ENCODE measurements around the gene B3GNT7.

Gene B3GNT7

DNA sequence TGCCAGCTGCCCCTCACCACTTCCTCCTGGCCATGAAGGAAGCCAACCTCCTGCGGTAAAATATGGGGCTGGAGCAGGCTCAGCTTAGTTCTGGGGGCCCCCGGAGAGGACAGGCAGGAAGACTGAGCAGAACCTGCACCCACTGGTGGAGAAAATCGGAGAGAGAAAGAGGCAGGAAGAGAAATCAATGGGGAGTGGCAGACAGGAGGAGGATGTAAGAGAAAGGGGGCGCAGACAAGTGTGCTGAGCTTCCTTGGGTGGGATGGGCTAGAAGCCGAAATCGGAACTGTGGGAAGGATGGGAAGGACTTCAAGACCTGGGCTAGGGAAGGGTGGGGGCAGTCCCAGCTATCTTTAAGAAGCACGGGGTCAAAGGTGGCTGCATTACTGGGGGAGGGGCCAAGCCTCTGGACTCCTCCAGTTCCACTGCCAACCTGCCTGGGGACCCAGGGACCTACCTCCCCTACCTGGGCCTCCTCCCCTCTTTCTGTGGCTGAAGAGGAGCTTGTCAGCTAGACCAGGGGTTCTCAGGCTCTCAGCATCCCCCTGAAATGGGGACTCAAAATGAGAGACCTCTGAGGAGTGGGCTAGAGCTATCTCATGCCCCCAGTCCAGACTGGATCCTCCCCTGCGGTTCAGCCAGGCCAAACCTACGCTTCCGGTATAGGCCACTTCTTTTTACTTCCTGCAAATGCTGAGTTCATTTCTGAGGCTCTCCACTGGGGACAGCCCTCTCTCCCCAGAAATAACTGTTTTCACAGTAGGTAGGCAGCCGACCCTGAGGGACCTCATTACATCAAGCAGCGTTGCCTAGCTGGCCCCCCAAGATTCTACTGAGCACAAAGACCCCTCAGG is 33.6 kb upstream of the B3GNT7 start:
- H3K9me3 ChIP-seq (ENCODE audit: insufficient read depth, low read length), result no peaks in the 10 kb centered on the region
- no peaks in the 10 kb centered on the region for H3K79me2 ChIP-seq (ENCODE audit: insufficient read depth, low read length)
- peak overlapping the region; percentile 98 for H2AFZ ChIP-seq (ENCODE audit: low read depth, low read length, severe bottlenecking)
- peak overlapping the region; percentile 49 for H3K27ac ChIP-seq (ENCODE audit: low read depth, low read length)
- TF ChIP-seq, protein P1, sequence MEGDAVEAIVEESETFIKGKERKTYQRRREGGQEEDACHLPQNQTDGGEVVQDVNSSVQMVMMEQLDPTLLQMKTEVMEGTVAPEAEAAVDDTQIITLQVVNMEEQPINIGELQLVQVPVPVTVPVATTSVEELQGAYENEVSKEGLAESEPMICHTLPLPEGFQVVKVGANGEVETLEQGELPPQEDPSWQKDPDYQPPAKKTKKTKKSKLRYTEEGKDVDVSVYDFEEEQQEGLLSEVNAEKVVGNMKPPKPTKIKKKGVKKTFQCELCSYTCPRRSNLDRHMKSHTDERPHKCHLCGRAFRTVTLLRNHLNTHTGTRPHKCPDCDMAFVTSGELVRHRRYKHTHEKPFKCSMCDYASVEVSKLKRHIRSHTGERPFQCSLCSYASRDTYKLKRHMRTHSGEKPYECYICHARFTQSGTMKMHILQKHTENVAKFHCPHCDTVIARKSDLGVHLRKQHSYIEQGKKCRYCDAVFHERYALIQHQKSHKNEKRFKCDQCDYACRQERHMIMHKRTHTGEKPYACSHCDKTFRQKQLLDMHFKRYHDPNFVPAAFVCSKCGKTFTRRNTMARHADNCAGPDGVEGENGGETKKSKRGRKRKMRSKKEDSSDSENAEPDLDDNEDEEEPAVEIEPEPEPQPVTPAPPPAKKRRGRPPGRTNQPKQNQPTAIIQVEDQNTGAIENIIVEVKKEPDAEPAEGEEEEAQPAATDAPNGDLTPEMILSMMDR (IDR thresholded peaks at IDR 0.05; ENCODE audit: insufficient read depth, low read length, poor library complexity, severe bottlenecking), result peak; percentile 22
- no peak for TF ChIP-seq EZH2phosphoT487 (conservative IDR thresholded peaks at IDR 0.05; ENCODE audit: low read length)
- H3K4me3 ChIP-seq (ENCODE audit: insufficient read depth, low read length, poor library complexity, severe bottlenecking), result no peak overlapping the region
- no peaks in the 10 kb centered on the region for H4K20me1 ChIP-seq (ENCODE audit: low read depth, low read length)
- peak overlapping the region; percentile 42 for H3K4me2 ChIP-seq (ENCODE audit: low read depth, low read length, poor library complexity, severe bottlenecking)
- no peaks in the 10 kb centered on the region for H3K36me3 ChIP-seq (ENCODE audit: low read length)
- no peaks in the 10 kb centered on the region for H3F3A ChIP-seq (ENCODE audit: insufficient read depth)
- peak overlapping the region; percentile 46 for H3K9ac ChIP-seq (ENCODE audit: low read length)
- no peaks in the 10 kb centered on the region for H3K9me2 ChIP-seq (replicated peaks; ENCODE audit: insufficient read depth, low read length)
- H3K27me3 ChIP-seq (ENCODE audit: low read length), result no peaks in the 10 kb centered on the region

DNA sequence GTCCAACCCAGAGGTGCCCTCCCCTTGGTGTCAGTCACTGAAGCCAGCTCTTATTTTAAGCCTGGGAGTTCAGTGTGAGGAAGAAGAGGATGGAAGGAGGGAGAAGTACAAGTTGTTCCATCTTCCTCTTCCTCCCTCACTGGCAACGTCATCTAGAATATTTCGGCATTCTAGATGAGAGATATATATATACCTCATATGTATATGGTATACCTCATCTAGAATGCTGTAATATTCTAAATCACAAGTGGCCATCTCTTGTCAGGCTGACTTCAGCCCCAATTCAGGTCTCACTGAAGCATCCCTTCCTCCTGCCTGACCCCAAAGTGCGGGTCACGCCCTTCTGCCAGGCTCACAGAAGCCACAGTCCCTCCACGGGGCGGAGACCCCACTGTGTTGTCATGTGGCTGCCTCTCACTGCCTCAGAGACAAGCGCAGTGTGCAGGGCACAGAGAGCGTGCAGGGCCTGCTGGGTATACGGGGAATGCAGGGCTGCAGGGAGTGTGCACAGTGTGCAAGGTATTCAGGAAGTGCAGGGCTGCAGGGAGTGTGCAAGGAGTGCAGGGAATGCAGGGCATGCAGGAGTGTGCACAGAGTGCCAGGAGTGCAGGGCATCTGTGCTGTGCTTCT is 32.8 kb upstream of the B3GNT7 start:
- Histone ChIP-seq H3F3A (ENCODE audit: insufficient read depth) (no peaks in the 10 kb centered on the region), H3K9me2 (replicated peaks; ENCODE audit: insufficient read depth, low read length) (no peaks in the 10 kb centered on the region), H4K20me1 (ENCODE audit: low read depth, low read length) (no peaks in the 10 kb centered on the region), H2AFZ (ENCODE audit: low read depth, low read length, severe bottlenecking) (peak overlapping the region; percentile 98), H3K4me2 (ENCODE audit: low read depth, low read length, poor library complexity, severe bottlenecking) (peak overlapping the region; percentile 42), H3K27ac (ENCODE audit: low read depth, low read length) (peak overlapping the region; percentile 49), H3K9ac (ENCODE audit: low read length) (peak overlapping the region; percentile 46), H3K36me3 (ENCODE audit: low read length) (no peaks in the 10 kb centered on the region), H3K27me3 (ENCODE audit: low read length) (no peaks in the 10 kb centered on the region), H3K79me2 (ENCODE audit: insufficient read depth, low read length) (no peaks in the 10 kb centered on the region), H3K4me3 (ENCODE audit: insufficient read depth, low read length, poor library complexity, severe bottlenecking) (no peak overlapping the region), H3K9me3 (ENCODE audit: insufficient read depth, low read length) (no peaks in the 10 kb centered on the region)
- no peak for TF ChIP-seq EZH2phosphoT487 (conservative IDR thresholded peaks at IDR 0.05; ENCODE audit: low read length)
- TF ChIP-seq, protein P1 (IDR thresholded peaks at IDR 0.05; ENCODE audit: insufficient read depth, low read length, poor library complexity, severe bottlenecking), result peak; percentile 7

DNA sequence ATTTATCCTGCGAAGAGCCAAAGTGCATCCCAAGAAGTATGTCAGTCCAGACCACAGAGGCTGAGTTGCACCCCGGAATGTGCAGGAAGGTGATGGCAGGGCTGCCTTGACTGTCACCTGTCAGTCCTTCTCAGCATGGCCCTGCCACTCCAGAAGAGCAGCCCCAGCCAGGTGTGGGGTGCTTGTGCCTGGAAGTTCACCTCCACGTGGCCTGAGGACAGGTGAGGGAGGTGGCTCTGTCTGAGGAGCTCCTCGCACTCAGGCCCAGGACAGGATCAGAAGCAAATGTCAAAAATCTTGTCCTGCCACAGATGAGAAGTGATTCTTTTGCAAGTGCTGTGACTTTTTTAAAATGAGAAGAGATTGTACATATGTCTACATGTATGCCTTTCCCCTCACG is 31.4 kb upstream of the B3GNT7 start:
- no peaks in the 10 kb centered on the region for H3K27me3 ChIP-seq (ENCODE audit: low read length)
- no peaks in the 10 kb centered on the region for H3K36me3 ChIP-seq (ENCODE audit: low read length)
- no peak overlapping the region for H3K4me2 ChIP-seq (ENCODE audit: low read depth, low read length, poor library complexity, severe bottlenecking)
- H2AFZ ChIP-seq (ENCODE audit: low read depth, low read length, severe bottlenecking), result no peak overlapping the region
- no peaks in the 10 kb centered on the region for H4K20me1 ChIP-seq (ENCODE audit: low read depth, low read length)
- H3K9me3 ChIP-seq (ENCODE audit: insufficient read depth, low read length), result no peaks in the 10 kb centered on the region
- H3K4me3 ChIP-seq (ENCODE audit: insufficient read depth, low read length, poor library complexity, severe bottlenecking), result no peak overlapping the region
- no peak overlapping the region for H3K27ac ChIP-seq (ENCODE audit: low read depth, low read length)
- no peaks in the 10 kb centered on the region for H3F3A ChIP-seq (ENCODE audit: insufficient read depth)
- H3K9ac ChIP-seq (ENCODE audit: low read length), result no peak overlapping the region
- TF ChIP-seq, protein P1 (IDR thresholded peaks at IDR 0.05; ENCODE audit: insufficient read depth, low read length, poor library complexity, severe bottlenecking), result no peak
- TF ChIP-seq EZH2phosphoT487 (conservative IDR thresholded peaks at IDR 0.05; ENCODE audit: low read length), result no peak
- H3K9me2 ChIP-seq (replicated peaks; ENCODE audit: insufficient read depth, low read length), result no peaks in the 10 kb centered on the region
- H3K79me2 ChIP-seq (ENCODE audit: insufficient read depth, low read length), result no peaks in the 10 kb centered on the region
